ENCODE measurements around the gene LRMDA.

LRMDA gene

DNA sequence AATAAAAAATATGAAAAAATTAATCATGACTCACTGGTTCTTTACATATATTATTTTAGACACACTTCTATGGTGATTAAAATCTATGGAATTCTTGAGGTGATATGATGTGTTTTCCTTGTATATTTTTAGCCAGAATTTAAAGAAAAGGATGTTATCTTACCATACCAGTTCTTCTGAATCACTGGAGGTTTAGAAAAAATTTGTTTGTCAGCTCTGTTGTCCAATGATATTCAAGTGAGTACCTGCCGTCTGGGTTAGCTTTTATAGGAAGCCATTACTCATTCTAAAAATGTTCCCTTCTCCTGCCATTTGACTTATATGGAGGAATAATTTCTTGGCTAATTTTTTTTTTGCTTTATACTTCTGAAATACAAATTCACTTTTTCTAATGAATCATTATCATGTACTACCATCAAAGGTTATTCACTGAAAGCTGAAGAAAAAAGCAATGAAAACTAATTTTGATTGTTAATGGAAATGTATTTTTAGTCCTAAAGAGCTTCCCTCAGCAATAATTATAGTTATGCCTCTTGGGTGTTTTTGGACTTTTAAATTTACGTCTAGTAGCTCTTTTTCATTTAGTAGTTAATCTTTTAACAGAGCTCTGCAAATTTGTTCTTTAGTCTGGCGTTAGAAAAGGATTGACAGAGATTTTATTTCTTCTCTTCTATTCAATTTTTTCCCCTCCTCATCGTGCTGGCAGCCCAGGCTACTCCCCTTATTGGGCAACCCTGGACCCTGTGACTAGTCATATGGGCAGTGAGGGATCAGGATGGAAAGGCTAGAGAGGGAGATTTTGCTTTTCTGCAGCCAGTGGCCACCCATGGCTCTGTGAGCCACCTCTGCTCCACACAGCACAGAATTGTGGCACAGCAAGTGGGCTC, 434.2 kb downstream of the LRMDA start:
- no peak overlapping the region for H3K27ac ChIP-seq
- no peaks in the 10 kb centered on the region for H3K27me3 ChIP-seq (ENCODE audit: insufficient read depth, low read depth)
- no peaks in the 10 kb centered on the region for H3K79me2 ChIP-seq (ENCODE audit: insufficient read depth, low read depth)
- H4K20me1 ChIP-seq (ENCODE audit: insufficient read depth), result no peaks in the 10 kb centered on the region
- no peaks in the 10 kb centered on the region for H3K4me1 ChIP-seq (ENCODE audit: low read depth, poor library complexity, severe bottlenecking)
- no peak overlapping the region for H3K4me2 ChIP-seq
- no peaks in the 10 kb centered on the region for H3K36me3 ChIP-seq (ENCODE audit: insufficient read depth)
- no peak overlapping the region for H3K4me3 ChIP-seq (IDR thresholded peaks at IDR 0.05; ENCODE audit: insufficient read depth, low read depth, low read length)
- TF ChIP-seq, protein P1, sequence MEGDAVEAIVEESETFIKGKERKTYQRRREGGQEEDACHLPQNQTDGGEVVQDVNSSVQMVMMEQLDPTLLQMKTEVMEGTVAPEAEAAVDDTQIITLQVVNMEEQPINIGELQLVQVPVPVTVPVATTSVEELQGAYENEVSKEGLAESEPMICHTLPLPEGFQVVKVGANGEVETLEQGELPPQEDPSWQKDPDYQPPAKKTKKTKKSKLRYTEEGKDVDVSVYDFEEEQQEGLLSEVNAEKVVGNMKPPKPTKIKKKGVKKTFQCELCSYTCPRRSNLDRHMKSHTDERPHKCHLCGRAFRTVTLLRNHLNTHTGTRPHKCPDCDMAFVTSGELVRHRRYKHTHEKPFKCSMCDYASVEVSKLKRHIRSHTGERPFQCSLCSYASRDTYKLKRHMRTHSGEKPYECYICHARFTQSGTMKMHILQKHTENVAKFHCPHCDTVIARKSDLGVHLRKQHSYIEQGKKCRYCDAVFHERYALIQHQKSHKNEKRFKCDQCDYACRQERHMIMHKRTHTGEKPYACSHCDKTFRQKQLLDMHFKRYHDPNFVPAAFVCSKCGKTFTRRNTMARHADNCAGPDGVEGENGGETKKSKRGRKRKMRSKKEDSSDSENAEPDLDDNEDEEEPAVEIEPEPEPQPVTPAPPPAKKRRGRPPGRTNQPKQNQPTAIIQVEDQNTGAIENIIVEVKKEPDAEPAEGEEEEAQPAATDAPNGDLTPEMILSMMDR (conservative IDR thresholded peaks at IDR 0.05; ENCODE audit: low read depth, low read length), result no peak
- no peak overlapping the region for H2AFZ ChIP-seq (ENCODE audit: low read depth)
- no peak overlapping the region for H3K9ac ChIP-seq

DNA sequence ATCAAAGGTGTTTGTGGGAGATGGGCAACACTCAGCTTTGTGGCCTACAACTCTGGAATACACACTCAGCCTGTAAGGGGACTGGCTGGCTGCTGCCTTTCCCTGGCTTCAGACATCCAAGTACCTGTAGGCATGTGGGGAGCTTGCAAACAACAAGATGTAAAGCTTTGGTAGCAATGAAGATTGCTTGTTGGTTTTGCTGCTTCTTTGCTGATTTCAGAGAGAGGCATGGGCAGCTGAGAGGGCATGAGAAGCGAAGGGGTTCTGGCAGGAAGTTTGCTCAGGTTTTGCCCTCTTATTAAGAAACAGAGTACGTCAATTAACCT, 434.8 kb downstream of the LRMDA start:
- no peaks in the 10 kb centered on the region for H3K79me2 ChIP-seq (ENCODE audit: insufficient read depth, low read depth)
- no peaks in the 10 kb centered on the region for H4K20me1 ChIP-seq (ENCODE audit: insufficient read depth)
- TF ChIP-seq, protein P1 (conservative IDR thresholded peaks at IDR 0.05; ENCODE audit: low read depth, low read length), result no peak
- H3K27ac ChIP-seq, result no peak overlapping the region
- no peak overlapping the region for H3K4me3 ChIP-seq (IDR thresholded peaks at IDR 0.05; ENCODE audit: insufficient read depth, low read depth, low read length)
- H2AFZ ChIP-seq (ENCODE audit: low read depth), result no peak overlapping the region
- H3K36me3 ChIP-seq (ENCODE audit: insufficient read depth), result no peaks in the 10 kb centered on the region
- H3K9ac ChIP-seq, result no peak overlapping the region
- no peak overlapping the region for H3K4me2 ChIP-seq
- no peaks in the 10 kb centered on the region for H3K4me1 ChIP-seq (ENCODE audit: low read depth, poor library complexity, severe bottlenecking)
- H3K27me3 ChIP-seq (ENCODE audit: insufficient read depth, low read depth), result no peaks in the 10 kb centered on the region

DNA sequence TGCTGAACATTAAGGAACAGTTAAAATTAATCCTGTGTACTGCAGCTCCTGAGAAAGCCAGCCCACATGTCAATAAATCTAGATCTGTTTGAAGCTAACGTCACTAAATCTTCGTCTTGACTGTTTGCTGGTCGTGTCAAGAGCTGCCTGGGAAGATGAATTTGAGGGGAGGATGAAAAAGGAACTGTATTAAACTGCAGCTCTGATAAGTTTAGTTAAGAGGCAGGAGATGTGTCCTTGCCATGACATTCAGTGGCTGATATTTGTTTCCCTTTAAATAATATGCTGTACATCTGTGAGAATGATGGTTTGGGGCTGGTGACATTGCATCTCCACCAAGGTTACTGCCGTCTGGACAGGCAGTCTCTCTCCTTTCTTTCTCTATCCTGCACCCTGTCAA, 435.3 kb downstream of the LRMDA start:
- no peaks in the 10 kb centered on the region for H3K79me2 ChIP-seq (ENCODE audit: insufficient read depth, low read depth)
- H3K27me3 ChIP-seq (ENCODE audit: insufficient read depth, low read depth), result no peaks in the 10 kb centered on the region
- H3K4me1 ChIP-seq (ENCODE audit: low read depth, poor library complexity, severe bottlenecking), result no peaks in the 10 kb centered on the region
- TF ChIP-seq, protein P1 (conservative IDR thresholded peaks at IDR 0.05; ENCODE audit: low read depth, low read length), result no peak
- no peak overlapping the region for H3K27ac ChIP-seq
- no peaks in the 10 kb centered on the region for H4K20me1 ChIP-seq (ENCODE audit: insufficient read depth)
- H2AFZ ChIP-seq (ENCODE audit: low read depth), result no peak overlapping the region
- no peak overlapping the region for H3K4me3 ChIP-seq (IDR thresholded peaks at IDR 0.05; ENCODE audit: insufficient read depth, low read depth, low read length)
- H3K9ac ChIP-seq, result no peak overlapping the region
- H3K36me3 ChIP-seq (ENCODE audit: insufficient read depth), result no peaks in the 10 kb centered on the region
- no peak overlapping the region for H3K4me2 ChIP-seq

DNA sequence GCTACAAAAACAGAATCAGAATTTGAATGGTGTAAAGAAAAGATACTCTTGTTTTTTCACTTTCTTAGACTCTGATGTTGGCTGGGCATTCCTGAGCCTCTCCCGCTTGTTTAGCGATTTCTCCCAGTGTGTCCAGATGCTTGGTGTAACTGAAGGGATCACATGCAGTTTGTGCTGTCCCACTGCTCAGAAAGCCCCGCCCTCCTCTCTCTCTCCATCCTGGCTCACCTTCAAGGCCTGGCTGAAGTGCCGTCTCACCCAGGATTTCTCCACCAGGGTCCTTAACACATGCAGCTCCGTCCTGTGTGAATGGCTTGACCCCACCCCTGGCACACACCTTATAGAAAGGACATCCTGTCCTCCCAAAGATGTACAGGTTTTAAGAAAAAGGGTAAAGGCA, 437.1 kb downstream of the LRMDA start:
- Histone ChIP-seq H3K9ac (no peak overlapping the region), H3K4me3 (IDR thresholded peaks at IDR 0.05; ENCODE audit: insufficient read depth, low read depth, low read length) (no peak overlapping the region)
- TF ChIP-seq, protein P1 (conservative IDR thresholded peaks at IDR 0.05; ENCODE audit: low read depth, low read length), result no peak

More for the DNA sequence above, 437.1 kb downstream of the LRMDA start:
- no peak overlapping the region for H2AFZ ChIP-seq (ENCODE audit: low read depth)
- no peaks in the 10 kb centered on the region for H3K36me3 ChIP-seq (ENCODE audit: insufficient read depth)
- no peak overlapping the region for H3K27ac ChIP-seq
- H3K79me2 ChIP-seq (ENCODE audit: insufficient read depth, low read depth), result no peaks in the 10 kb centered on the region
- no peaks in the 10 kb centered on the region for H4K20me1 ChIP-seq (ENCODE audit: insufficient read depth)
- no peaks in the 10 kb centered on the region for H3K27me3 ChIP-seq (ENCODE audit: insufficient read depth, low read depth)
- no peak overlapping the region for H3K4me2 ChIP-seq
- H3K4me1 ChIP-seq (ENCODE audit: low read depth, poor library complexity, severe bottlenecking), result no peaks in the 10 kb centered on the region
